AG09319 (cell line): ENCODE data around the gene FAS.

Experiments used
- DNase-seq: peaks from one replicate; pipeline ENCODE4 v3.0.0-alpha.2; 2010; ENCODE audit warnings: low read depth; ENCODE audit errors: extremely low read depth
- CTCF ChIP-seq: IDR thresholded peaks from 2 replicates; pipeline ENCODE4 v1.5.1; 2011; ENCODE audit warnings: low read depth, mild to moderate bottlenecking, inconsistent platforms, low read length, moderate library complexity

Gene FAS

GRCh38 chr10:88986549-88987242, 3.9 kb upstream of the FAS start:
- peak; percentile 66 for TF ChIP-seq CTCF
- no peak for DNase-seq

- no peak for DNase-seq
- no peak for TF ChIP-seq CTCF
These were observed 3.3 kb upstream of the FAS start for GRCh38 chr10:88987243-88987725.

GRCh38 chr10:88987840-88988239, 2.8 kb upstream of the FAS start:
- no peak for DNase-seq
- TF ChIP-seq CTCF, result no peak

DNA sequence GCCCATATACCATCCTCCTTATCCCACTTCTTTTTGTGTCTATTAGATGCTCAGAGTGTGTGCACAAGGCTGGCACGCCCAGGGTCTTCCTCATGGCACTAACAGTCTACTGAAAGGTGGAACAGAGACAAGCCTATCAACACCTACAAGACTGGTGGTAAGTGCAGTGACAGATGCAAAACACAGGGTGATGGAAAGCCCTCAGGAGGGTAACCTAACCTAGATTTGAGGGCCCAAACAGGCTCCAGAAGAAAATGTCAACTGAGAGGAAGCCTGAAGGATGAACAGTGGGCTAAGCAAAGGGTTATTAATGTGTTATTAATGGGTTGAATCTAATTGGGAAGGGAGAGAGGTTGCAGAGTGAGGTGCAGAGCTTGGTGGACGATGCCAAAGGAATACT, 1.2 kb upstream of the FAS start:
- no peak for TF ChIP-seq CTCF
- DNase-seq, result no peak

GRCh38 chr10:88989824-88990383, 694 bp upstream of the FAS start:
- peak; percentile 89 for DNase-seq
- TF ChIP-seq CTCF, result no peak

DNA sequence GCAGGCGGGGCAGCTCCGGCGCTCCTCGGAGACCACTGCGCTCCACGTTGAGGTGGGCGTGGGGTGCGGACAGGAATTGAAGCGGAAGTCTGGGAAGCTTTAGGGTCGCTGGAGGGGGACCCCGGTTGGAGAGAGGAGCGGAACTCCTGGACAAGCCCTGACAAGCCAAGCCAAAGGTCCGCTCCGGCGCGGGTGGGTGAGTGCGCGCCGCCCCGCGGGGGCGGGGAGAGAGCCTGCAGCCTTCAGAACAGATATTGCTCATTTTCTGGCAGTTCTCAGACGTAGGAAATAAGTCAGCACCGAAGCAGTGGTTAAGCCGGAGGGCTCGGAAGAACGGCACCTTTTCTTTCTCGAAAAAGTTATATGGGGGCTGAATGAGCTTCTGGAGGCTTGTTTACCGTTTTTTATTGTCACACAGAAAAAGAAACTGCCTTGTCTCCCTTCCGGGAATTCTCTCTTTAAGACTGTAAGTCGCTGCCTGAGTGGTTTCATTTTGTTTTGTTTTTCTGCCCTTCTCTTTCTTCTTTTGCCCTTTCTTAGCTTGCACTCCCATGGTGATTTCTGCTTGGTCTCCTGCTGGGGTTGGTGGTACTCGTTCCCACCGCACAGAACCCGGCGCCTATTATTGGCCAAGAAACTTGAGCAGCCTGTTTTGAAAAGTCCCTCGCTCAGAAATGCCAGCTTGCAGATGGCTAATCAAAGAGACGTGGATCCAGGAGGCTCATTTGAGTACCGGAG, 732 bp downstream of the FAS start:
- TF ChIP-seq CTCF, result peak; percentile 5
- DNase-seq, result peak; percentile 32

DNA sequence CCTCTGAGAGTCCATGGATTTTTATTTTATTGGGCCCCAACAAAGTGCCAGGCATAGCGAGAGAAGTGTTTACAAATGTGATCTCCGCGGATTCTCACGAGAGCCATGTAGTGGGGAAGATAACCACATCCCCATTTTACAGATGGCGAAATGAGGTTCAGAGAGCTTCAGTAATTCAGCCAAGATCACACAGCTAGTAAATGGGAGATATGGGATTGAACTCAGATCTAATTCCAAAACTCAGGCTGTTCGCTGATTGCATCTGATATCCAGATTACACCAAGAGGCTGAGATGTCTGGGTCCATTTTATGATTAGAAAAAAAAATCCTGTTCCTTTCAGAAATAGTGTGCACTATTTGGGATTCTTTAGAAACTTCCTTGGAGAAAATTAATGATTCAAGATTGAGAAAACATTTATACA, 1.3 kb downstream of the FAS start:
- no peak for TF ChIP-seq CTCF
- no peak for DNase-seq
